Muscle layer of duodenum (tissue), 2 donors: ENCODE data around the gene HOXA2.

ENCODE experiments used
- H3K27ac ChIP-seq: one replicate; pipeline ENCODE4 v1.7.0; 2013; ENCODE audit warnings: mild to moderate bottlenecking, low read length
- H3K27me3 ChIP-seq: one replicate; pipeline ENCODE4 v1.7.0; 2013; ENCODE audit warnings: low read depth, mild to moderate bottlenecking, control low read depth, low read length
- H3K36me3 ChIP-seq, 2 donors: one replicate each; pipeline ENCODE4 v1.7.0; 2013; ENCODE audit warnings: low read length in 2 of 2, control low read depth in 1 of 2, mild to moderate bottlenecking in 1 of 2; ENCODE audit not compliant: insufficient read depth in 2 of 2, control insufficient read depth in 1 of 2
- H3K4me1 ChIP-seq, 2 donors: one replicate each; pipeline ENCODE4 v1.7.0; 2013; ENCODE audit warnings: low read length in 2 of 2, mild to moderate bottlenecking in 2 of 2, control low read depth in 1 of 2, moderate library complexity in 1 of 2; ENCODE audit not compliant: insufficient read depth in 2 of 2, control insufficient read depth in 1 of 2
- H3K4me3 ChIP-seq, 2 donors: one replicate each; pipeline ENCODE4 v1.7.0; 2013; ENCODE audit warnings: low read length in 2 of 2, low read depth in 1 of 2, mild to moderate bottlenecking in 1 of 2
- H3K9me3 ChIP-seq, 2 donors: one replicate each; pipeline ENCODE4 v1.7.0; 2013; ENCODE audit warnings: low read length in 2 of 2, control low read depth in 1 of 2, mild to moderate bottlenecking in 1 of 2; ENCODE audit not compliant: control insufficient read depth in 1 of 2
- donor health status: healthy.

The HOXA2 gene

GRCh38 chr7:27071622-27072390 is 30.7 kb downstream of the HOXA2 start:
- Histone ChIP-seq H3K9me3 (no peaks in the 10 kb centered on the region), H3K36me3 (no peaks in the 10 kb centered on the region)

GRCh38 chr7:27068259-27068658 is 34.2 kb downstream of the HOXA2 start:
- H3K4me3 ChIP-seq, result no peak overlapping the region
- H3K36me3 ChIP-seq, result no peaks in the 10 kb centered on the region
- H3K27me3 ChIP-seq, result no peaks in the 10 kb centered on the region
- H3K9me3 ChIP-seq, result no peaks in the 10 kb centered on the region
- H3K27ac ChIP-seq, result no peak overlapping the region
- no peaks in the 10 kb centered on the region for H3K4me1 ChIP-seq

More at GRCh38 chr7:27071622-27072390, 30.7 kb downstream of the HOXA2 start:
- Histone ChIP-seq H3K27me3 (no peaks in the 10 kb centered on the region), H3K27ac (no peak overlapping the region), H3K4me3 (no peak overlapping the region), H3K4me1 (no peaks in the 10 kb centered on the region)

- H3K4me1 ChIP-seq, result no peaks in the 10 kb centered on the region
- no peak overlapping the region for H3K4me3 ChIP-seq
- H3K36me3 ChIP-seq, result no peaks in the 10 kb centered on the region
- H3K9me3 ChIP-seq, result no peaks in the 10 kb centered on the region
- no peaks in the 10 kb centered on the region for H3K27me3 ChIP-seq
- H3K27ac ChIP-seq, result no peak overlapping the region
Measured at GRCh38 chr7:27066148-27066547, 36.3 kb downstream of the HOXA2 start.

GRCh38 chr7:27065709-27066108 is 36.8 kb downstream of the HOXA2 start:
- no peaks in the 10 kb centered on the region for H3K9me3 ChIP-seq
- no peak overlapping the region for H3K27ac ChIP-seq
- H3K4me1 ChIP-seq, result no peaks in the 10 kb centered on the region
- no peaks in the 10 kb centered on the region for H3K27me3 ChIP-seq
- no peak overlapping the region for H3K4me3 ChIP-seq
- H3K36me3 ChIP-seq, result no peaks in the 10 kb centered on the region

GRCh38 chr7:27064661-27065060 is 37.8 kb downstream of the HOXA2 start:
- Histone ChIP-seq H3K27ac (no peak overlapping the region), H3K36me3 (no peaks in the 10 kb centered on the region), H3K4me1 (no peaks in the 10 kb centered on the region), H3K4me3 (no peak overlapping the region), H3K9me3 (no peaks in the 10 kb centered on the region), H3K27me3 (no peaks in the 10 kb centered on the region)

- Histone ChIP-seq H3K9me3 (no peaks in the 10 kb centered on the region), H3K4me3 (no peak overlapping the region), H3K27me3 (no peaks in the 10 kb centered on the region), H3K27ac (no peak overlapping the region), H3K36me3 (no peaks in the 10 kb centered on the region), H3K4me1 (no peaks in the 10 kb centered on the region)
Measured at GRCh38 chr7:27064159-27064558, 38.3 kb downstream of the HOXA2 start.

GRCh38 chr7:27062946-27063345 is 39.5 kb downstream of the HOXA2 start:
- Histone ChIP-seq H3K36me3 (no peaks in the 10 kb centered on the region), H3K4me3 (no peak overlapping the region), H3K27ac (no peak overlapping the region), H3K27me3 (no peaks in the 10 kb centered on the region), H3K9me3 (no peaks in the 10 kb centered on the region), H3K4me1 (no peaks in the 10 kb centered on the region)

- Histone ChIP-seq H3K27me3 (no peaks in the 10 kb centered on the region), H3K4me1 (no peaks in the 10 kb centered on the region), H3K4me3 (no peak overlapping the region), H3K9me3 (no peaks in the 10 kb centered on the region), H3K27ac (no peak overlapping the region), H3K36me3 (no peaks in the 10 kb centered on the region)
Measured at GRCh38 chr7:27053153-27053552, 49.3 kb downstream of the HOXA2 start.

GRCh38 chr7:27051451-27051850 is 51.0 kb downstream of the HOXA2 start:
- Histone ChIP-seq H3K4me3 (no peak overlapping the region), H3K27me3 (no peaks in the 10 kb centered on the region), H3K9me3 (no peaks in the 10 kb centered on the region), H3K4me1 (no peaks in the 10 kb centered on the region), H3K36me3 (no peaks in the 10 kb centered on the region), H3K27ac (no peak overlapping the region)
